B cell (primary cell): ENCODE measurements around the gene ANO2. TPM values are rescaled to one million over a fixed set of nuclear protein-coding genes. Genes with fewer than 3 reads are reported as not detected.
"Not testable (repeated sequence)": the region's sequence is repeated elsewhere in the genome, so short reads cannot be mapped to it uniquely, and the experiment has no call there.

Experiments
- ATAC-seq: fragments of 200-7000 bp; cut with Tn5 transposase; one replicate; pipeline ENCODE4 v1.10.0; 2021; ENCODE audit warnings: low read depth, mild to moderate bottlenecking, moderate number of reproducible peaks, moderate library complexity
- CTCF ChIA-PET: fragments of 350-600 bp; sonication (Branson Sonifier 250); formaldehyde crosslinking; loops from one replicate; lab custom pipeline; 2021; ENCODE audit warnings: antibody characterized with exemption, inconsistent platforms; lab: Charles Lee
- POLR2A ChIA-PET: fragments of 350-600 bp; sonication (Branson Sonifier 250); formaldehyde crosslinking; loops from one replicate; lab custom pipeline; 2021; ENCODE audit warnings: antibody characterized with exemption; lab: Charles Lee
- DNase-seq: peaks from one replicate; pipeline ENCODE4 v3.0.0; 2013
- H2AFZ ChIP-seq: 2 replicates; pipeline ENCODE4 v1.6.1; 2012; ENCODE audit warnings: mild to moderate bottlenecking, low read depth, low read length; ENCODE audit not compliant: insufficient read depth, poor library complexity, severe bottlenecking
- H3K27ac ChIP-seq, 2 donors: 1 replicate in 1 of 2; 2 replicates in 1 of 2; pipeline ENCODE4 v1.5.1; 2012 to 2013; ENCODE audit warnings: low read length in 2 of 2, mild to moderate bottlenecking in 2 of 2, moderate library complexity in 1 of 2
- H3K27me3 ChIP-seq, 4 experiments: fragments of 200-600 bp in 1 of 4; sonication (generic) in 1 of 4; replicated peaks in 1 of 4; 1 replicate in 2 of 4; 2 replicates in 2 of 4; pipeline versions ENCODE4 v1.6.1 to v1.7.0; 2013 to 2016; ENCODE audit warnings: low read length in 3 of 4, mild to moderate bottlenecking in 2 of 4, mixed read lengths in 1 of 4, moderate library complexity in 1 of 4; ENCODE audit not compliant: insufficient read depth in 4 of 4, control insufficient read depth in 3 of 4; ENCODE audit errors: control extremely low read depth in 1 of 4
- H3K36me3 ChIP-seq, 2 experiments: replicated peaks in 1 of 2; 1 replicate in 1 of 2; 2 replicates in 1 of 2; pipeline versions ENCODE4 v1.6.1 to v1.7.1; 2013; ENCODE audit warnings: low read length in 1 of 2; ENCODE audit not compliant: insufficient read depth in 2 of 2, control insufficient read depth in 1 of 2; ENCODE audit errors: control extremely low read depth in 1 of 2, extremely low read depth in 1 of 2
- H3K4me1 ChIP-seq, 2 donors: fragments of 200-600 bp in 1 of 2; sonication (generic) in 1 of 2; 1 replicate in 1 of 2; 2 replicates in 1 of 2; pipeline versions ENCODE4 v1.5.1 to v1.6.1; 2013 to 2017; ENCODE audit warnings: low read length in 2 of 2; ENCODE audit not compliant: control insufficient read depth in 2 of 2, insufficient read depth in 2 of 2
- H3K4me2 ChIP-seq: replicated peaks from 2 replicates; pipeline ENCODE3; 2012; ENCODE audit warnings: mild to moderate bottlenecking, low read depth, low read length; ENCODE audit not compliant: poor library complexity, severe bottlenecking
- H3K4me3 ChIP-seq, 5 experiments: fragments of 200-600 bp in 1 of 5; sonication (generic) in 1 of 5; 1 replicate in 3 of 5; 2 replicates in 2 of 5; pipeline versions ENCODE4 v1.5.1 to v1.7.0; 2011 to 2016; ENCODE audit warnings: low read length in 4 of 5, mild to moderate bottlenecking in 4 of 5, low read depth in 2 of 5, control low read depth in 1 of 5, moderate library complexity in 1 of 5; ENCODE audit not compliant: insufficient read depth in 1 of 5; ENCODE audit errors: control extremely low read depth in 1 of 5, extremely low read depth in 1 of 5
- H3K79me2 ChIP-seq: fragments of 200-600 bp; sonication (generic); one replicate; pipeline ENCODE4 v1.6.0; 2016; ENCODE audit warnings: low read length; ENCODE audit not compliant: control insufficient read depth, insufficient read depth
- H3K9ac ChIP-seq: fragments of 200-600 bp; sonication (generic); 2 replicates; pipeline ENCODE4 v1.6.1; 2017; ENCODE audit warnings: mild to moderate bottlenecking, low read length, moderate library complexity
- H3K9me3 ChIP-seq, 3 donors: one replicate each; pipeline versions ENCODE4 v1.6.1 to v1.7.1; 2013; ENCODE audit warnings: low read length in 2 of 3; ENCODE audit not compliant: control insufficient read depth in 2 of 3, insufficient read depth in 1 of 3; ENCODE audit errors: control extremely low read depth in 1 of 3
- H4K20me1 ChIP-seq: 2 replicates; pipeline ENCODE4 v1.6.0; 2012; ENCODE audit warnings: mild to moderate bottlenecking, low read length; ENCODE audit not compliant: insufficient read depth, control insufficient read depth, poor library complexity, severe bottlenecking
- H3K27ac Mint-ChIP-seq: one replicate; pipeline ENCODE4 v1.8.0; 2021; ENCODE audit warnings: mixed read lengths
- H3K27me3 Mint-ChIP-seq: one replicate; pipeline ENCODE4 v1.8.0; 2021; ENCODE audit warnings: mixed read lengths
- H3K4me1 Mint-ChIP-seq: one replicate; pipeline ENCODE4 v1.8.0; 2021; ENCODE audit warnings: mixed read lengths
- H3K4me3 Mint-ChIP-seq: one replicate; pipeline ENCODE4 v1.8.0; 2021; ENCODE audit warnings: mixed read lengths
- H3K9me3 Mint-ChIP-seq: one replicate; pipeline ENCODE4 v1.8.0; 2022; ENCODE audit warnings: mixed read lengths; ENCODE audit not compliant: insufficient read depth
- EZH2 ChIP-seq: IDR thresholded peaks from 2 replicates; pipeline ENCODE4 v1.6.1; 2012; ENCODE audit warnings: borderline replicate concordance, low read depth, mild to moderate bottlenecking, moderate library complexity, low read length; ENCODE audit not compliant: insufficient read depth, poor library complexity, severe bottlenecking
- WGBS: methylation state at CpG from one replicate; pipeline ENCODE4 v1.1.5; 2013; ENCODE audit warnings: missing lambda C conversion rate; ENCODE audit not compliant: insufficient coverage; 5-methylcytosine and 5-hydroxymethylcytosine counted together
- intact Hi-C: fragments of 100-400 bp; cut with micrococcal nuclease; formaldehyde crosslinking; loops from one replicate; pipeline ENCODE4 v1.10.0; 2022
- polyA plus RNA-seq: library from polyadenylated mRNA; depleted of rRNA; stranded (reverse); fragments of >200 nt; gene quantifications from 2 replicates; pipeline ENCODE4 v1.2.3, GENCODE V29; 2012
- total RNA-seq, 2 donors: library from RNA; stranded (reverse); fragments of 120-200 nt in 1 of 2; gene quantifications; 1 replicate in 1 of 2; 2 replicates in 1 of 2; pipeline versions ENCODE4 v1.2.3 to v1.2.4, GENCODE V29; 2013 to 2022
- TF ChIP-seq, protein P1 (sequence below): fragments of 200-600 bp; IDR thresholded peaks from one replicate; pipeline ENCODE4 v1.8.0; 2022; ENCODE audit warnings: antibody characterized with exemption, mild to moderate bottlenecking

Gene ANO2
- total and polyA plus RNA-seq, 2 donors (not counting 1 experiment from before 2014, with no cell fraction given), result not detected

GRCh38 chr12:5678176-5678575 lies 266.9 kb downstream of the ANO2 start:
- H3K9me3 ChIP-seq, result no peaks in the 10 kb centered on the region
- no peaks in the 10 kb centered on the region for H3K36me3 ChIP-seq
- Mint-ChIP-seq H3K4me1 (no peaks in the 10 kb centered on the region), H3K9me3 (no peaks in the 10 kb centered on the region), H3K27ac (no peak overlapping the region), H3K4me3 (no peak overlapping the region), H3K27me3 (peaks cover 27% of the 10 kb centered on the region)
- no peak overlapping the region for H2AFZ ChIP-seq
- ChIA-PET POLR2A (no interaction called here), CTCF (no interaction called here)
- TF ChIP-seq, protein P1, sequence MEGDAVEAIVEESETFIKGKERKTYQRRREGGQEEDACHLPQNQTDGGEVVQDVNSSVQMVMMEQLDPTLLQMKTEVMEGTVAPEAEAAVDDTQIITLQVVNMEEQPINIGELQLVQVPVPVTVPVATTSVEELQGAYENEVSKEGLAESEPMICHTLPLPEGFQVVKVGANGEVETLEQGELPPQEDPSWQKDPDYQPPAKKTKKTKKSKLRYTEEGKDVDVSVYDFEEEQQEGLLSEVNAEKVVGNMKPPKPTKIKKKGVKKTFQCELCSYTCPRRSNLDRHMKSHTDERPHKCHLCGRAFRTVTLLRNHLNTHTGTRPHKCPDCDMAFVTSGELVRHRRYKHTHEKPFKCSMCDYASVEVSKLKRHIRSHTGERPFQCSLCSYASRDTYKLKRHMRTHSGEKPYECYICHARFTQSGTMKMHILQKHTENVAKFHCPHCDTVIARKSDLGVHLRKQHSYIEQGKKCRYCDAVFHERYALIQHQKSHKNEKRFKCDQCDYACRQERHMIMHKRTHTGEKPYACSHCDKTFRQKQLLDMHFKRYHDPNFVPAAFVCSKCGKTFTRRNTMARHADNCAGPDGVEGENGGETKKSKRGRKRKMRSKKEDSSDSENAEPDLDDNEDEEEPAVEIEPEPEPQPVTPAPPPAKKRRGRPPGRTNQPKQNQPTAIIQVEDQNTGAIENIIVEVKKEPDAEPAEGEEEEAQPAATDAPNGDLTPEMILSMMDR, result no peak
- no peak for TF ChIP-seq EZH2
- H3K4me1 ChIP-seq, result no peaks in the 10 kb centered on the region
- WGBS, result 78% methylated on average over 3 of the region's 5 CpGs
- no peaks in the 10 kb centered on the region for H3K79me2 ChIP-seq
- intact Hi-C loops, result no loop called here
- no peak overlapping the region for H3K27ac ChIP-seq
- no peak overlapping the region for H3K4me2 ChIP-seq
- H3K27me3 ChIP-seq, result no peaks in the 10 kb centered on the region
- H4K20me1 ChIP-seq, result no peaks in the 10 kb centered on the region
- DNase-seq (no peak), ATAC-seq (no peak)
- no peak overlapping the region for H3K9ac ChIP-seq
- no peak overlapping the region for H3K4me3 ChIP-seq

GRCh38 chr12:5669624-5670023 lies 275.4 kb downstream of the ANO2 start:
- H3K9ac ChIP-seq, POLR2A ChIA-PET, CTCF ChIA-PET, H3K36me3 ChIP-seq, DNase-seq, H3K4me3 Mint-ChIP-seq, H3K4me2 ChIP-seq, H3K27ac ChIP-seq, H3K9me3 ChIP-seq, intact Hi-C loops, H3K27me3 Mint-ChIP-seq, H3K27me3 ChIP-seq, ATAC-seq, H2AFZ ChIP-seq, H3K9me3 Mint-ChIP-seq, H3K4me3 ChIP-seq, H3K4me1 Mint-ChIP-seq, H3K79me2 ChIP-seq, H3K4me1 ChIP-seq, H3K27ac Mint-ChIP-seq, H4K20me1 ChIP-seq: not testable (repeated sequence)
- WGBS, result 29% methylated on average over 1 of the region's 1 CpG
